Breast epithelium (tissue), 3 donors: ENCODE results near the gene RUSF1.

ENCODE experiments used
- POLR2A ChIP-seq: fragments of 450-650 bp; IDR thresholded peaks from one replicate; pipeline ENCODE4 v1.6.1; 2016; ENCODE audit warnings: antibody characterized with exemption, mild to moderate bottlenecking, moderate library complexity
- POLR2AphosphoS5 ChIP-seq, 3 donors: sonication (generic); formaldehyde crosslinking; IDR thresholded peaks; one replicate each; pipeline ENCODE4 v1.6.1; 2017; ENCODE audit warnings: antibody characterized with exemption in 3 of 3
- TF ChIP-seq, protein P1 (sequence below), 3 donors: fragments of 450-650 bp; IDR thresholded peaks; one replicate each; pipeline ENCODE4 v1.5.1; 2016 to 2017; ENCODE audit warnings: antibody characterized with exemption in 3 of 3, mild to moderate bottlenecking in 3 of 3, moderate library complexity in 3 of 3

DNA sequence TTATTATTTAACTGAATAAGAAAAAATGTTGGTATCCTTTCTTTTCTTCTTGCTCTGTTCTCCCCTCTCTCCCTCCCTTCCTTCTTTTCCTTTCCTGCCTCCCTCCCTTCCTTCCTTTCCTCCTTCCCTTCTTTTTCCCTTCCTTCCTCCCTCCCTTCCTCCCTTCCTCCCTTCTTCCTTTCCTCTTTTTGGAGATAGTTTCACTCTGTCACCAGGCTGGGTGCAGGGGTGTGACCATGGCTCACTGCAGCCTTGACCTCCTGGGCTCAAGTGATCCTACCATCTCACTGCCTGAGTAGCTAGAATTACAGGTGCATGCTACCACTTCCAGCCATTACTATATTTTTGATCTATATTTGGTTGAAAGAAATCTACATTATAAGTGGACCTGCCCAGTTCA is 5.7 kb upstream of the RUSF1 start:
- TF ChIP-seq, protein P1, sequence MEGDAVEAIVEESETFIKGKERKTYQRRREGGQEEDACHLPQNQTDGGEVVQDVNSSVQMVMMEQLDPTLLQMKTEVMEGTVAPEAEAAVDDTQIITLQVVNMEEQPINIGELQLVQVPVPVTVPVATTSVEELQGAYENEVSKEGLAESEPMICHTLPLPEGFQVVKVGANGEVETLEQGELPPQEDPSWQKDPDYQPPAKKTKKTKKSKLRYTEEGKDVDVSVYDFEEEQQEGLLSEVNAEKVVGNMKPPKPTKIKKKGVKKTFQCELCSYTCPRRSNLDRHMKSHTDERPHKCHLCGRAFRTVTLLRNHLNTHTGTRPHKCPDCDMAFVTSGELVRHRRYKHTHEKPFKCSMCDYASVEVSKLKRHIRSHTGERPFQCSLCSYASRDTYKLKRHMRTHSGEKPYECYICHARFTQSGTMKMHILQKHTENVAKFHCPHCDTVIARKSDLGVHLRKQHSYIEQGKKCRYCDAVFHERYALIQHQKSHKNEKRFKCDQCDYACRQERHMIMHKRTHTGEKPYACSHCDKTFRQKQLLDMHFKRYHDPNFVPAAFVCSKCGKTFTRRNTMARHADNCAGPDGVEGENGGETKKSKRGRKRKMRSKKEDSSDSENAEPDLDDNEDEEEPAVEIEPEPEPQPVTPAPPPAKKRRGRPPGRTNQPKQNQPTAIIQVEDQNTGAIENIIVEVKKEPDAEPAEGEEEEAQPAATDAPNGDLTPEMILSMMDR (IDR thresholded peaks at IDR 0.05): no peak
- TF ChIP-seq POLR2A (no peak), POLR2AphosphoS5 (IDR thresholded peaks at IDR 0.05) (no peak)
